ENCODE measurements around the gene ZC3HAV1.

- TF ChIP-seq EZH2phosphoT487 (IDR thresholded peaks at IDR 0.05; ENCODE audit: borderline replicate concordance, low read depth) (no peak), SMC3 (IDR thresholded peaks at IDR 0.05; ENCODE audit: low read depth, low read length) (no peak), RAD21 (IDR thresholded peaks at IDR 0.05; ENCODE audit: low read length) (no peak), RXRA (IDR thresholded peaks at IDR 0.05; ENCODE audit: borderline replicate concordance, low read depth) (no peak), JUND (IDR thresholded peaks at IDR 0.05) (no peak), POLR2AphosphoS5 (IDR thresholded peaks at IDR 0.05; ENCODE audit: low read depth, low read length) (no peak), TAF1 (IDR thresholded peaks at IDR 0.05; ENCODE audit: borderline replicate concordance, low read depth, low read length) (no peak), MEF2A (IDR thresholded peaks at IDR 0.05; ENCODE audit: borderline replicate concordance, low read depth) (no peak), EP300 (IDR thresholded peaks at IDR 0.05; ENCODE audit: borderline replicate concordance in 1 of 2, low read depth in 1 of 2, low read length in 1 of 2) (no peak), ELF1 (IDR thresholded peaks at IDR 0.05) (no peak)
- TF ChIP-seq, protein P1, sequence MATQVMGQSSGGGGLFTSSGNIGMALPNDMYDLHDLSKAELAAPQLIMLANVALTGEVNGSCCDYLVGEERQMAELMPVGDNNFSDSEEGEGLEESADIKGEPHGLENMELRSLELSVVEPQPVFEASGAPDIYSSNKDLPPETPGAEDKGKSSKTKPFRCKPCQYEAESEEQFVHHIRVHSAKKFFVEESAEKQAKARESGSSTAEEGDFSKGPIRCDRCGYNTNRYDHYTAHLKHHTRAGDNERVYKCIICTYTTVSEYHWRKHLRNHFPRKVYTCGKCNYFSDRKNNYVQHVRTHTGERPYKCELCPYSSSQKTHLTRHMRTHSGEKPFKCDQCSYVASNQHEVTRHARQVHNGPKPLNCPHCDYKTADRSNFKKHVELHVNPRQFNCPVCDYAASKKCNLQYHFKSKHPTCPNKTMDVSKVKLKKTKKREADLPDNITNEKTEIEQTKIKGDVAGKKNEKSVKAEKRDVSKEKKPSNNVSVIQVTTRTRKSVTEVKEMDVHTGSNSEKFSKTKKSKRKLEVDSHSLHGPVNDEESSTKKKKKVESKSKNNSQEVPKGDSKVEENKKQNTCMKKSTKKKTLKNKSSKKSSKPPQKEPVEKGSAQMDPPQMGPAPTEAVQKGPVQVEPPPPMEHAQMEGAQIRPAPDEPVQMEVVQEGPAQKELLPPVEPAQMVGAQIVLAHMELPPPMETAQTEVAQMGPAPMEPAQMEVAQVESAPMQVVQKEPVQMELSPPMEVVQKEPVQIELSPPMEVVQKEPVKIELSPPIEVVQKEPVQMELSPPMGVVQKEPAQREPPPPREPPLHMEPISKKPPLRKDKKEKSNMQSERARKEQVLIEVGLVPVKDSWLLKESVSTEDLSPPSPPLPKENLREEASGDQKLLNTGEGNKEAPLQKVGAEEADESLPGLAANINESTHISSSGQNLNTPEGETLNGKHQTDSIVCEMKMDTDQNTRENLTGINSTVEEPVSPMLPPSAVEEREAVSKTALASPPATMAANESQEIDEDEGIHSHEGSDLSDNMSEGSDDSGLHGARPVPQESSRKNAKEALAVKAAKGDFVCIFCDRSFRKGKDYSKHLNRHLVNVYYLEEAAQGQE (IDR thresholded peaks at IDR 0.05; ENCODE audit: low read depth, low read length): no peak
- TF ChIP-seq, protein P2, sequence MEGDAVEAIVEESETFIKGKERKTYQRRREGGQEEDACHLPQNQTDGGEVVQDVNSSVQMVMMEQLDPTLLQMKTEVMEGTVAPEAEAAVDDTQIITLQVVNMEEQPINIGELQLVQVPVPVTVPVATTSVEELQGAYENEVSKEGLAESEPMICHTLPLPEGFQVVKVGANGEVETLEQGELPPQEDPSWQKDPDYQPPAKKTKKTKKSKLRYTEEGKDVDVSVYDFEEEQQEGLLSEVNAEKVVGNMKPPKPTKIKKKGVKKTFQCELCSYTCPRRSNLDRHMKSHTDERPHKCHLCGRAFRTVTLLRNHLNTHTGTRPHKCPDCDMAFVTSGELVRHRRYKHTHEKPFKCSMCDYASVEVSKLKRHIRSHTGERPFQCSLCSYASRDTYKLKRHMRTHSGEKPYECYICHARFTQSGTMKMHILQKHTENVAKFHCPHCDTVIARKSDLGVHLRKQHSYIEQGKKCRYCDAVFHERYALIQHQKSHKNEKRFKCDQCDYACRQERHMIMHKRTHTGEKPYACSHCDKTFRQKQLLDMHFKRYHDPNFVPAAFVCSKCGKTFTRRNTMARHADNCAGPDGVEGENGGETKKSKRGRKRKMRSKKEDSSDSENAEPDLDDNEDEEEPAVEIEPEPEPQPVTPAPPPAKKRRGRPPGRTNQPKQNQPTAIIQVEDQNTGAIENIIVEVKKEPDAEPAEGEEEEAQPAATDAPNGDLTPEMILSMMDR (IDR thresholded peaks at IDR 0.05): no peak
- TF ChIP-seq, protein P3, sequence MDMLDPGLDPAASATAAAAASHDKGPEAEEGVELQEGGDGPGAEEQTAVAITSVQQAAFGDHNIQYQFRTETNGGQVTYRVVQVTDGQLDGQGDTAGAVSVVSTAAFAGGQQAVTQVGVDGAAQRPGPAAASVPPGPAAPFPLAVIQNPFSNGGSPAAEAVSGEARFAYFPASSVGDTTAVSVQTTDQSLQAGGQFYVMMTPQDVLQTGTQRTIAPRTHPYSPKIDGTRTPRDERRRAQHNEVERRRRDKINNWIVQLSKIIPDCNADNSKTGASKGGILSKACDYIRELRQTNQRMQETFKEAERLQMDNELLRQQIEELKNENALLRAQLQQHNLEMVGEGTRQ (IDR thresholded peaks at IDR 0.05; ENCODE audit: borderline replicate concordance, low read depth, low read length): no peak
Measured at GRCh38 chr7:139124084-139124914, 14.8 kb upstream of the ZC3HAV1 start.

All from SK-N-SH (cell line).